Measurements from ENCODE around the gene ITM2C. TPM values are rescaled to one million over a fixed set of nuclear protein-coding genes. Genes with fewer than 3 reads are reported as not detected.

ITM2C gene
- total and polyA plus RNA-seq, 4 donors, result 18.0 to 99.7 (median 23.1) TPM

DNA sequence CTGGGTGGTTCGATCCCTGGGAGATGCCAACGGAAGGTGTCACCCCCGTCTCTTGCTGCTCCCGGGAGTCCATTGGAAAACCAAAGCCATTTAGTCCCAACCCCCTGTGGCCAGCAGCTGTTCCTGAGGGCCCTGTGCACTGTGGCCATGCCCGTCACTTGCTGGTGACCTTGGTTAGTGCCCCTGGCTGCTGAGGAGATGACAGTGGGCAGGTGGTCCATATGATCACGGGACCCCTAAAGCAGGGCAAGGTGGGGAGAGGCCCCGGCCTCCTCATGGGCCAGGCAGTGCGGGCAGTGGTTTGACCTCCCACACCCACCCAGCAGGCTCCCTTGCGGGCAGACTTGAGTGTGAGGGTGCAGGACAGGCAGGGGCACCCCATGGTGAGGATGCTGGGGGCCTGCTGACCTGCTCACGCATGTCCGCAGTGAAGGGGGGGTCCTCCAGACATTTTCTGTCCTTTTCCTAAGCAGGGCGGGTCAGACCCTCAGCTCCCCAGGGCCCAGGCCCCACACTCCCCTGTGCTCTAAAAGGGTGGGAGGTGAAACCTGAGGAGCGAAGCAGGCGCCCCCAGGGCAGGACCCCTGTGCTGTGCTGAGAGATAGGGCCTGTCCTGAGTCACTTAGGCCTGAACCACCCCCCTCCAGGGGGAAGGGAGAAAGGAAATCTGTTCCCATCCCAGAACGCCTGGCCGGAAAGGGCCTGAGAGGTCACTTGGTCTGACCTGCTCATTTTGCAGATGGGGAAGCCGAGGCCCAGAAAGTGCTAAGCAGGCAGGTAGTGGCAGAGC is 6.8 kb downstream of the ITM2C start:
- H3K36me3 ChIP-seq (ENCODE audit: control insufficient read depth in 4 of 4, insufficient read depth in 4 of 4, low read length in 4 of 4), result peaks cover 0 to 28% (median 6%) of the 10 kb centered on the region in 4 donors
- 83 to 84% methylated on average over 17 of the region's 17 CpGs for WGBS, 2 donors
- H3K4me1 ChIP-seq (ENCODE audit: control insufficient read depth in 5 of 5, insufficient read depth in 5 of 5, low read length in 5 of 5), result peaks cover 0 to 58% (median 34%) of the 10 kb centered on the region in 5 donors
- H3K27ac ChIP-seq (ENCODE audit: low read depth in 1 of 2, low read length in 1 of 2), result no peak overlapping the region
- ATAC-seq (ENCODE audit: insufficient read depth, low FRiP score), result no peak
- H3K4me3 ChIP-seq, result no peak overlapping the region
- TF ChIP-seq, protein P1, sequence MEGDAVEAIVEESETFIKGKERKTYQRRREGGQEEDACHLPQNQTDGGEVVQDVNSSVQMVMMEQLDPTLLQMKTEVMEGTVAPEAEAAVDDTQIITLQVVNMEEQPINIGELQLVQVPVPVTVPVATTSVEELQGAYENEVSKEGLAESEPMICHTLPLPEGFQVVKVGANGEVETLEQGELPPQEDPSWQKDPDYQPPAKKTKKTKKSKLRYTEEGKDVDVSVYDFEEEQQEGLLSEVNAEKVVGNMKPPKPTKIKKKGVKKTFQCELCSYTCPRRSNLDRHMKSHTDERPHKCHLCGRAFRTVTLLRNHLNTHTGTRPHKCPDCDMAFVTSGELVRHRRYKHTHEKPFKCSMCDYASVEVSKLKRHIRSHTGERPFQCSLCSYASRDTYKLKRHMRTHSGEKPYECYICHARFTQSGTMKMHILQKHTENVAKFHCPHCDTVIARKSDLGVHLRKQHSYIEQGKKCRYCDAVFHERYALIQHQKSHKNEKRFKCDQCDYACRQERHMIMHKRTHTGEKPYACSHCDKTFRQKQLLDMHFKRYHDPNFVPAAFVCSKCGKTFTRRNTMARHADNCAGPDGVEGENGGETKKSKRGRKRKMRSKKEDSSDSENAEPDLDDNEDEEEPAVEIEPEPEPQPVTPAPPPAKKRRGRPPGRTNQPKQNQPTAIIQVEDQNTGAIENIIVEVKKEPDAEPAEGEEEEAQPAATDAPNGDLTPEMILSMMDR (IDR thresholded peaks at IDR 0.05; ENCODE audit: control extremely low read depth, extremely low read depth), result no peak
- DNase-seq, result no peak
- no peaks in the 10 kb centered on the region for H3K9me3 ChIP-seq (ENCODE audit: control insufficient read depth in 4 of 4, insufficient read depth in 3 of 4, low read length in 3 of 4)
- peak overlapping the region in 1 of 2 donors; percentile 49 for H3K9ac ChIP-seq (ENCODE audit: insufficient read depth in 1 of 2, low read length in 2 of 2)
- H3K27me3 ChIP-seq (ENCODE audit: control insufficient read depth in 3 of 3, insufficient read depth in 3 of 3, low read length in 2 of 3), result no peaks in the 10 kb centered on the region

- TF ChIP-seq, protein P1 (IDR thresholded peaks at IDR 0.05; ENCODE audit: control extremely low read depth, extremely low read depth), result no peak
- no peaks in the 10 kb centered on the region for H3K9me3 ChIP-seq (ENCODE audit: control insufficient read depth in 4 of 4, insufficient read depth in 3 of 4, low read length in 3 of 4)
- H3K4me1 ChIP-seq (ENCODE audit: control insufficient read depth in 5 of 5, insufficient read depth in 5 of 5, low read length in 5 of 5), result peaks cover 0 to 50% (median 30%) of the 10 kb centered on the region in 5 donors
- 83 to 87% methylated on average over 14 of the region's 14 CpGs for WGBS, 2 donors
- no peak overlapping the region for H3K27ac ChIP-seq (ENCODE audit: low read depth in 1 of 2, low read length in 1 of 2)
- H3K36me3 ChIP-seq (ENCODE audit: control insufficient read depth in 4 of 4, insufficient read depth in 4 of 4, low read length in 4 of 4), result peaks cover 0 to 36% (median 11%) of the 10 kb centered on the region in 4 donors
- ATAC-seq (ENCODE audit: insufficient read depth, low FRiP score), result no peak
- no peak overlapping the region for H3K4me3 ChIP-seq
- H3K27me3 ChIP-seq (ENCODE audit: control insufficient read depth in 3 of 3, insufficient read depth in 3 of 3, low read length in 2 of 3), result no peaks in the 10 kb centered on the region
- DNase-seq, result no peak
- no peak overlapping the region for H3K9ac ChIP-seq (ENCODE audit: insufficient read depth in 1 of 2, low read length in 2 of 2)
These were observed 7.6 kb downstream of the ITM2C start for GRCh38 chr2:230872151-230872967.

- WGBS, 2 donors, result 87 to 89% methylated on average over 21 of the region's 21 CpGs
- Histone ChIP-seq H3K4me3 (no peak overlapping the region), H3K27ac (ENCODE audit: low read depth in 1 of 2, low read length in 1 of 2) (no peak overlapping the region), H3K9ac (ENCODE audit: insufficient read depth in 1 of 2, low read length in 2 of 2) (no peak overlapping the region), H3K27me3 (ENCODE audit: control insufficient read depth in 3 of 3, insufficient read depth in 3 of 3, low read length in 2 of 3) (no peaks in the 10 kb centered on the region), H3K9me3 (ENCODE audit: control insufficient read depth in 4 of 4, insufficient read depth in 3 of 4, low read length in 3 of 4) (no peaks in the 10 kb centered on the region), H3K36me3 (ENCODE audit: control insufficient read depth in 4 of 4, insufficient read depth in 4 of 4, low read length in 4 of 4) (peaks cover 0 to 41% (median 14%) of the 10 kb centered on the region in 4 donors), H3K4me1 (ENCODE audit: control insufficient read depth in 5 of 5, insufficient read depth in 5 of 5, low read length in 5 of 5) (peaks cover 0 to 43% (median 29%) of the 10 kb centered on the region in 5 donors)
- ATAC-seq (ENCODE audit: insufficient read depth, low FRiP score), result no peak
- DNase-seq, result no peak
- TF ChIP-seq, protein P1 (IDR thresholded peaks at IDR 0.05; ENCODE audit: control extremely low read depth, extremely low read depth), result no peak
These were observed 8.4 kb downstream of the ITM2C start for GRCh38 chr2:230872968-230873660.

Measured in lung (tissue), 12 donors.